ENCODE measurements around the gene SMOC1. TPM values are rescaled to one million over a fixed set of nuclear protein-coding genes. Genes with fewer than 3 reads are reported as not detected.

SMOC1 gene
- total and polyA plus RNA-seq, 2 of the 8 experiments (the other 6 are each of a cell fraction or from before 2014, with no cell fraction given): 1.6 to 2.4 TPM

GRCh38 chr14:70011098-70011497 is 131.9 kb downstream of the SMOC1 start (continued):
- TF ChIP-seq CHD7 (IDR thresholded peaks at IDR 0.05; ENCODE audit: insufficient replicate concordance, low read length) (no peak), MAFK (IDR thresholded peaks at IDR 0.05; ENCODE audit: low read depth, low read length) (no peak), NRF1 (IDR thresholded peaks at IDR 0.05; ENCODE audit: low read depth, low read length) (no peak), SUZ12 (IDR thresholded peaks at IDR 0.05; ENCODE audit: low read length) (no peak), TEAD4 (IDR thresholded peaks at IDR 0.05; ENCODE audit: low read depth, low read length) (no peak), CHD2 (IDR thresholded peaks at IDR 0.05; ENCODE audit: low read length) (no peak), KDM5A (IDR thresholded peaks at IDR 0.05; ENCODE audit: low read length) (no peak), MAX (IDR thresholded peaks at IDR 0.05) (no peak), ASH2L (IDR thresholded peaks at IDR 0.05; ENCODE audit: low read length) (no peak)

Measured in H1 (cell line).